ENCODE data around the gene STK32C.
"Not testable (repeated sequence)": the region's sequence is repeated elsewhere in the genome, so short reads cannot be mapped to it uniquely, and the experiment has no call there.

STK32C gene

DNA sequence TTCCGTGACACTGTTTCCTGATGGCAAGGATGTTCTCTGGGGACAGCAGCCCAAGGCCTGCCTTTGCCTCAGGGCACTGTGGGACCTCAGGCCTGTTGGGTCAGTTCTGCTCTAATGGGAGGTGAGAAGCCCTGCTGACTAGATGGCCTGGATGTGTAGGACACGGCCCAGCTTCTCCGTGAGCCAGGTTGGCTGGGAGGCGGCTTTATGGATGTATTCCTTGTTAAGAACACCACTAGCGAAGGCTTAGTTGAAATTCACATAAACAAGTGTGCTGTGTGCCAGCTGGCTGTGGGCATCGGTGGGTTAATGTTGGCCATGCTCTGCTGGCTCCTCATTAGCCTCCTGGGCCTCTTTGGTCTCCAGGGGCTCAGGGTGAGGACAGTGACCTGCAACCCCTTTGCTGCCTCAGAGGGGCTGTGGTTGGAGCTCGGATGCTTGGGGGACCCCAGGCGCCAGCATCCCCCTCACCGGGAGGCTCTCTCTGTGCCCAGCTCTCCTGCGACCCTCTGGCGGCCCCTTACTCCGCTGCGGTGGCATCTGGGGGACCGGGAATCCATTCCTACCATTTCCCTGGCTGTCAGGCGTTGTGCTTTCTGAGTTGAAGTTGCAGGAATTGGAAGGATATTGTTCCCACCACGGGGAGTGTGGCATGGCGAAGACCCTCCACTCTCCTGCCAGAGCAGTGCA lies 143.8 kb downstream of the STK32C start:
- no peak for DNase-seq

GRCh38 chr10:132163278-132163765 lies 144.4 kb downstream of the STK32C start:
- DNase-seq, result no peak

GRCh38 chr10:132162590-132163277 lies 145.0 kb downstream of the STK32C start:
- DNase-seq, result no peak

DNA sequence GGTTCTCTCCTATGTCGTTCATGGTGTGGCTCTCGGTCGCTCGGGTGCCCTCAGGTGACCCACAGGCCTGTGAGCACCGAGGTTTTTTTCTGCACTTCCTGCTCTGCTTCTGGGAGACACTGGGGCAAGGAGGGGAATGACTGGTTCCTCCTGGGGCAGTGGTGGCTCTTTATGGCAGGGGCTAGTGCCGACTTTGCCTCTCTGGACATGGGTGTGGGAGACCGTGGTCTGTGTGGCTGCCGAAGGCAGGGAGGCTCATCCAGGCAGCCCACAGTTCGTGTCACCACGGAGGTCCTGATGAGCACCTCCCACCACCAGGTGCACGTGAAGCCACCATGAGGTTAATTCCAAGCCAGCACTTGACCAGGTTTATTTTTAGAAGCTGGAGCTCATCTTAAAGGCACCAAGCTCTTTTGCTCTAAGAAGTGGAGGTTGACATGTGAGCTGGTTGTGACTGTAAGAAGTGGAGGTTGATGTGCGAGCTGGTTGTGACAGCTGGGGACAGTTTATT lies 145.7 kb downstream of the STK32C start:
- DNase-seq, result no peak

DNA sequence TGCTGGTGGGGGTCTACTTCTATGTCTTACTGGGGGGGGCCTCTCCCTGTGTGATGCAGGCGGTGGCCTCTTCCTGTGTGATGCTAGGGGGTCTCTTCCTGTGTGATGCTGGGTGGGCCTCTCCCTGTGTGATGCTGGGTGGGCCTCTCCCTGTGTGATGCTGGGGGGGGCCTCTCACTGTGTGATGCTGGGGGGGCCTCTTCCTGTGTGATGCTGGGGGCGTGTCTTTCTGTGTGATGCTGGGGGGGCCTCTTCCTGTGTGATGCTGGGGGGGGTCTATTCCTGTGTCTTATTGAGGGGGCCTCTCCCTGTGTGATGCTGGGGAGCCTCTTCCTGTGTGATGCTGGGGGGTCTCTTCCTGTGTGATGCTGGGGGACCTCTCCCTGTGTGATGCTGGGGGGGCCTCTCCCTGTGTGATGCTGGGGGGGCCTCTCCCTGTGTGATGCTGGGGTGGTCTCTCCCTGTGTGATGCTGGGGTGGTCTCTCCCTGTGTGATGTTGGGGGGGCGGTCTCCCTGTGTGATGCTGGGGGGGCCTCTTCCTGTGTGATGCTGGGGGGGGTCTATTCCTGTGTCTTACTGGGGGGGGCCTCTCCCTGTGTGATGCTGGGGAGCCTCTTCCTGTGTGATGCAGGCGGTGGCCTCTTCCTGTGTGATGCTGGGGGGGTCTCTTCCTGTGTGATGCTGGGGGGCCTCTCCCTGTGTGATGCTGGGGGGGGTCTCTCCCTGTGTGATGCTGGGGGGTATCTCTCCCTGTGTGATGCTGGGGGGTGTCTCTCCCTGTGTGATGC lies 146.7 kb downstream of the STK32C start:
- DNase-seq, result not testable (repeated sequence)

GRCh38 chr10:132160231-132160630 lies 147.5 kb downstream of the STK32C start:
- not testable (repeated sequence) for DNase-seq

- DNase-seq, result not testable (repeated sequence)
Observed at GRCh38 chr10:132159302-132160230, 148.2 kb downstream of the STK32C start.

GRCh38 chr10:132158823-132159222 lies 148.9 kb downstream of the STK32C start:
- no peak for DNase-seq

DNA sequence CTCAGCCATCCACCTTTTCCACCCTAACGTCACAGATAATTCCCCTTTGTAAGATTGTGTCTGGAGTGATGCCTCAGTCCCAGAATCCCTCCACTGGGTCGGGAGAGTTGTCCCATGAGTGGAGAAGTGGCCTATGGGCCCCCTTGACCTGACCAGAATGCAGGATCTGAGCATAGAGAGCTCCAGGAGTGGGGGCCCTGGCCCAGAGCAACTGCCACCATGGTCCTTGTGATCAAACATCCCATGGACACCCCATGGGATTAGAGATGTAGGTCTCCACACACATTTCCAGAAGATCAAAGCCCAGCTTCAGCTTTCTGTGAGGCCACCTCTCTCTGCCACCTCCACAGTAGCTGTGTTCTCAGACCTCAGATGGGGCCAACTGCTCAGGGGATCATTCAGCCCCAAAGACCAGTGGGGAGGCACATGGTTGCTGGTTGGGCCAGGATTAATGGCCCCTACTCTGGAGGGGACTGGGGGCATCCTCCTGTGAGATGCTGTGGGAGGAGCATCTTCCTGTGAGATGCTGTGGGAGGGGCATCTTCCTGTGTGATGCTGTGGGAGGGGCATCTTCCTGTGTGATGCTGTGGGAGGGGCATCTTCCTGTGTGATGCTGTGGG lies 149.5 kb downstream of the STK32C start:
- no peak for DNase-seq
